GM19193 (cell line): Measurements from ENCODE around the gene CDK5RAP2.

Experiments
- POLR2A ChIP-seq: IDR thresholded peaks from 4 replicates; pipeline ENCODE4 v1.6.1; 2011; ENCODE audit not compliant: insufficient read depth, insufficient read length; ENCODE audit errors: extremely low read depth

CDK5RAP2 gene

DNA sequence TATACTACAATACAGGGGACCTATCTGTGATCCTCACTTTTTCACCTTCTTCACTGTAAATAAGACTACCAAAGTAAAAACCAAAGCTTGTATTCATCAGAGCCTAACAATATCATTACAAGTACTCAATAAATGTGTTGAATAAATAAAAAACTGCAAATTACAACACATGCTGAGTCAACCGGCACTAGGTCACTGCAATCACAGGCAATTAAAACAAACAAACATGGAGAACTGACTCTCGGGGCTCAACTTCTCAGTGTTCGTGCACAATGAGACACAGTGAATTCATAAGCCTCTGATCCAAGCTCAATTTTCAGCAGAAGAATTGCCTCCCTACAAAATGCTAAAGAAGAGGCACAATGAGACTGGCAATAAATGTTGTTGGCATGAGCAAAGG is 69.2 kb downstream of the CDK5RAP2 start:
- TF ChIP-seq POLR2A = no peak

GRCh38 chr9:120507936-120508510 is 71.9 kb downstream of the CDK5RAP2 start:
- no peak for TF ChIP-seq POLR2A

GRCh38 chr9:120505186-120505585 is 74.8 kb downstream of the CDK5RAP2 start:
- no peak for TF ChIP-seq POLR2A

DNA sequence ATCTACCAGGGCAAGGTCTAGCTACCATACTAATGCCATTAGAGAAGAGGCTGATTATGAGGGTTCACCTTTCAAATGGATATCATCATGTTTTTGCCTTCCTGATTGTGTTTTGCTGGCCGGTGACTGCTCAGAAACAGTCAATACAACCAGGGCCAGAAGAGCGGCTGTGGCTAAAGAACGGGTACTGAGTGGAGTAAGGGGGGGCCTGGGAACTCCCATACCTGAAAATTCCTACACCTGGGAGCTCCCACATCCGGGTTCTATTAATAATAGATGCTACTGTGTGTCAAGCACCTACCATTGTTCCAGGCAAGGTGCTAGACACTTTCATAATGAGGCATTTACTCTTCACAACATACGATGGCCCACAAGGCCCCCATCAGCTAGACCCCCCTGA is 79.2 kb downstream of the CDK5RAP2 start:
- TF ChIP-seq POLR2A = no peak

- TF ChIP-seq POLR2A = no peak
These were observed 88.9 kb downstream of the CDK5RAP2 start for GRCh38 chr9:120490888-120491595.

DNA sequence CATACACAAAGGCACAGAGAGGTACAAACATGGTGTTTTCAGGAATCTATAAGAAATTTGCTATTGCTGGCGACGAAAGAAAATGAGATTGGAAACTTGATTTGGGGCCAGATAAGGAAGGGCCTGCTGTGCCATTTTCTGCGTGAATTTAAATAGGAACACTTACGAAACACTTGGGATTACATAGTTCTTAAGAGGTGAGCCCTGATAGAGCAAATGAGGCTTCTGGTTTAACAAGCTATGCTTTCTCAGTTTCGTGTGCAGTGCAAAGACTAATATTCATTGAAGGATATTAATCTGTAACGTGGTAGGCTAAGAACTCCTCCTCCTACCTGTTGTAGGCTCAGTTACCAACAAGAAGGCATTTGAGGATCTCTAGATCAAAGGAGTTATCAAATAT is 93.1 kb downstream of the CDK5RAP2 start:
- TF ChIP-seq POLR2A = no peak

DNA sequence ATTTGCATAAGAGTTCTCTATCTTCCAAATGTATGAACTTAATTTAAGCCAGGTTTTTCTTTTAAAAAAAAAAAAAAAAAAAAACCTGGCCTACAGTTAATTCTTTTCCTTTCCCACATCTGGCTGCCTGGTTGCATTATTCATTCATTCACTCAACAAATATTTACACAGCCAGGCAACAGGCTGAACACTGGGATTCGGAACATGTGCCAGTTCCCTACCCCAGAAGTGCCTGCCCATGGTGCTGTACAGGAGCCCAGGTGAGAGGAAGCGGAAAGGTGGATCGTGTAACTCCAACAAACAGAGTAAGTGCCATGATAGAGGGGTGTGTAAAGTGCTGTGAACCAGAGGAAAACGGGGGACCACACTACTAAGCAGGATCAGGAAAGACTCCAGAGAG is 93.6 kb downstream of the CDK5RAP2 start:
- TF ChIP-seq POLR2A = no peak

DNA sequence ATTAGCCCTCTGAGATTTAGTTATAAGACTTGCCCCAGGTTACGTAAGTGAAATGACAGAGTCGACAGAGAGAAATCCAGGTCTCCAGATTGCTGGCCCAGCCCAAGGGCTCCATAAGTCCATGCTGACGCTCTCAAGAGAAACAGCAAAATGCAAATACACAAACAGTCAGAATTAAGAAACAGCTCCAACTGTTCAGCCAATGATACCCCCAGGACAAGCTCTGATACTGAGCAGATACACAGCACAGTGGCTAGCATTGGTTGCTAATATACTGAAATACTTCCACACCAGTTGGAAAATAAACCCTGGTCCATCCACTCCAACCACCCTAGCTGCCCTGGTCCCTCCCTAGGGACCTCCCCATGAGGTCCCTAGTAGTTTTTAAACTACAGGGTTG is 94.2 kb downstream of the CDK5RAP2 start:
- TF ChIP-seq POLR2A = no peak

- no peak for TF ChIP-seq POLR2A
These were observed 95.8 kb downstream of the CDK5RAP2 start for GRCh38 chr9:120484162-120484561.

DNA sequence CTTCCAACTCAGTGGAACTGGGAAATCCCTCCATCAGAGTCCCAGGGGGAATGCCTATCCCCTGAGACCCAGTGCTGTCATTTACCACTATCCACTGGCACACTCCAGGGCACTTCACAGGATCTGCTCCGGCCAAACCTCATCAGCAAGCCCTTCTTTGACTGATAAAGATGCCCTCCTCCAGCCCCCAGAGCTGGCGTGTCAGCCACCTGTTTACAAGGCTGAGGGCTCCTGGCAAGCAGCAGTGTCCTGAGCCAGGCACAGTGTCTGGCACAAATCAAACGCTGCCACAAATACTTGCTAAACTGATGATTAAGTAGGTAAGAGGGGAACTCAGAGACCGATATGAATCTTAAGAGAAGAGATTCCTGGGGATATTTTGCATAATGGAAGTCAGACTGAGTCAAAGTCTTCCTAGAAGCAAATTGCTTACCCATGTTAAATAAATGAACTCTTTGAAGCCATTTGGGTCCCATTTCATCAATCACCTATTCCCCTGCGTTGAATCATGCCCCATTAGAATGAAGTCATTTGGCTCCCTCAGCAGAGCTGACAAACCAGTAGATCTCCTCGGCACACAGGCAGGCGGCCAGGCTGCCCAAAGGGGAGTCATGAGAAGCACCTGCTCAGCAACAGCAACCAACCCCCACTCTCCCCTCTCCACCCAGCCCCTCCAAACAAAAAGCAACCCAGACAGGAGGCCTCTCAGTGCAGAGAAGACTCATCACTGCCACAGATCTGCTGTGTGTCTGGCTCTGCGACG is 97.4 kb downstream of the CDK5RAP2 start:
- no peak for TF ChIP-seq POLR2A

DNA sequence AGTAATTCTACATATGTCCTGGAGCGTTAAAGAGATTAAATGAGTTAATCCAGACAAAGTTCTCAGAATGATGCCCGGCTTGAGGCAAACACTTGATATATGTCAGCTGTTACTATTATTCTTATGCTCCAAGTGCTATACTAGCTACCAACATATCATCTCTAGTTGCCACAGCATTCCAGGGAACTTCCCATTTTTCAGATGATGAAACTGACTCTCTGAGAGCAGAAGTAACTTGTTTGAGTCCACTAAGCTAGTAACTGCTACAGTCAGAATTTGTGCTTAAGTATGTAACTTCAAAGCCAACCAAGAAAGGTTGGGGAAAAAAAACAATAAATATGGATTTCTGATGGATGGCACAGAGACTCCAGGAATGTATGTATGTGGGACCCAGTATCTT is 98.1 kb downstream of the CDK5RAP2 start:
- TF ChIP-seq POLR2A = no peak

GRCh38 chr9:120481248-120481647 is 98.7 kb downstream of the CDK5RAP2 start:
- no peak for TF ChIP-seq POLR2A

GRCh38 chr9:120480707-120481106 is 99.3 kb downstream of the CDK5RAP2 start:
- TF ChIP-seq POLR2A = no peak

GRCh38 chr9:120478208-120478607 is 101.8 kb downstream of the CDK5RAP2 start:
- TF ChIP-seq POLR2A = no peak

DNA sequence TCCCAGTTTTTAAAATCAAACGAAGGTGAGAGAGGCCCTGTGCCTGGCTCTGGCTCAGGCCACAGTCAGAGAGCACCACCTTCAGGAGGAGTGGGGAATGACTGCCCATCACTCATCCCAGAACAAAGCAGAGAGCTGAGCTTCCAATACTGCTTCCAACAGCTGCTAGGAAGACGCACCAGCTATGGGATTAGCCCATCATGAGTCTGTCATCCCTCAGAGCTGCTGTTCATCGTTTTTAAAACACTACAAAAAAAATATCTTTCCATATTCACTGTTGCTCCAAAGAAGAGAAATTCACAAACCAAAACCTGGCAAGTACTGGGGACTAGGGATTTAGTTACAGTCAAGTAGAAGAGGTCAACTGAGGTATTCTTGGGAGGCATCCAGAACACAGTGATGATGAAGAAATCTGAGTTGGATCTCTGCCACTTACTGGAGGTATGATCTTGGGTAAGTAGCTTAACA is 102.4 kb downstream of the CDK5RAP2 start:
- TF ChIP-seq POLR2A = no peak

DNA sequence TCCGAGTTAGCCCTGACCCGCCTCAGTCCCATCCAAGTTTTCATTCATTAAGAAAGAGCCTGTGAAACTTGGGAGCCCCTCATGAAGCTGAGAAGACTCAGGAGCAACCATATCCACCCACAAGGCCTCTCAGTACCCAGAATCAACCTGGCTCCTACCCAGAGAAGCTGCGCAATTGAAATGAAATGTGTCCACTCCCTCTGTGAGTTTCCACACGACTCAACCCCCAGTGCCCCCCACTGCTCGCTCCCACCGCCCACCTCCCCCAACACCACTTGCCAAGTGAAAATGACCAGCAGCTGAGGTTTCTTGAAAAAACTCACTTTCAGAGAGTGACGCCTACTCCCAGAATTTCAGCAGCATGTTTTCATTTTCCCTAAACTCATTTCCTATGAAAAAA is 104.6 kb downstream of the CDK5RAP2 start:
- no peak for TF ChIP-seq POLR2A
